ENCODE data around the gene LRRC7. TPM values are rescaled to one million over a fixed set of nuclear protein-coding genes. Genes with fewer than 3 reads are reported as not detected.
"Not testable (repeated sequence)": the region's sequence is repeated elsewhere in the genome, so short reads cannot be mapped to it uniquely, and the experiment has no call there.

Gene LRRC7
- total and polyA plus RNA-seq, 2 experiments from 2014 or later, result 0.99 to 1.8 TPM

GRCh38 chr1:69871412-69871811 is 303.7 kb downstream of the LRRC7 start:
- 68% methylated on average over 3 of the region's 3 CpGs for WGBS (ENCODE audit: low lambda C conversion rate, missing lambda C conversion rate)
- Histone ChIP-seq H3K36me3 (replicated peaks; ENCODE audit: insufficient read depth, low read depth) (no peaks in the 10 kb centered on the region), H3K4me3 (no peak overlapping the region), H3K79me2 (no peaks in the 10 kb centered on the region), H3K4me1 (ENCODE audit: insufficient read depth) (no peaks in the 10 kb centered on the region), H2AFZ (no peak overlapping the region), H3K4me2 (no peak overlapping the region), H3K9me3 (ENCODE audit: low read depth) (no peaks in the 10 kb centered on the region), H3K27ac (no peak overlapping the region), H4K20me1 (ENCODE audit: insufficient read depth, poor library complexity, severe bottlenecking) (no peaks in the 10 kb centered on the region), H3K9me2 (replicated peaks; ENCODE audit: insufficient read depth) (no peaks in the 10 kb centered on the region), H3K27me3 (no peaks in the 10 kb centered on the region)
- TF ChIP-seq CTCF (IDR thresholded peaks at IDR 0.05; ENCODE audit: poor library complexity), result no peak
- no peak for TF ChIP-seq EZH2 (IDR thresholded peaks at IDR 0.05; ENCODE audit: borderline replicate concordance)
- TF ChIP-seq EZH2phosphoT487 (IDR thresholded peaks at IDR 0.05; ENCODE audit: low read depth, severe bottlenecking, unreplicated experiment), result no peak
- no peak for DNase-seq (ENCODE audit: low spot score)

GRCh38 chr1:69878338-69878737 is 310.6 kb downstream of the LRRC7 start:
- H3K36me3 ChIP-seq (replicated peaks; ENCODE audit: insufficient read depth, low read depth), result no peaks in the 10 kb centered on the region
- no peak overlapping the region for H2AFZ ChIP-seq
- H3K27me3 ChIP-seq, result no peaks in the 10 kb centered on the region
- 56% methylated on average over 3 of the region's 3 CpGs for WGBS (ENCODE audit: low lambda C conversion rate, missing lambda C conversion rate)
- DNase-seq (ENCODE audit: low spot score), result no peak
- H3K9me3 ChIP-seq (ENCODE audit: low read depth), result no peaks in the 10 kb centered on the region
- no peaks in the 10 kb centered on the region for H3K79me2 ChIP-seq
- H3K4me1 ChIP-seq (ENCODE audit: insufficient read depth), result no peaks in the 10 kb centered on the region
- no peaks in the 10 kb centered on the region for H4K20me1 ChIP-seq (ENCODE audit: insufficient read depth, poor library complexity, severe bottlenecking)
- TF ChIP-seq EZH2phosphoT487 (IDR thresholded peaks at IDR 0.05; ENCODE audit: low read depth, severe bottlenecking, unreplicated experiment) (no peak), EZH2 (IDR thresholded peaks at IDR 0.05; ENCODE audit: borderline replicate concordance) (no peak)
- no peak overlapping the region for H3K4me2 ChIP-seq
- no peak overlapping the region for H3K4me3 ChIP-seq
- H3K9me2 ChIP-seq (replicated peaks; ENCODE audit: insufficient read depth), result no peaks in the 10 kb centered on the region
- no peak overlapping the region for H3K27ac ChIP-seq

GRCh38 chr1:69888016-69888415 is 320.3 kb downstream of the LRRC7 start:
- H3K4me2 ChIP-seq; DNase-seq (ENCODE audit: low spot score); H3K4me3 ChIP-seq; H3K9me2 ChIP-seq (replicated peaks; ENCODE audit: insufficient read depth); H4K20me1 ChIP-seq (ENCODE audit: insufficient read depth, poor library complexity, severe bottlenecking); H3K9me3 ChIP-seq (ENCODE audit: low read depth); H3K27me3 ChIP-seq; H2AFZ ChIP-seq; H3K36me3 ChIP-seq (replicated peaks; ENCODE audit: insufficient read depth, low read depth); H3K79me2 ChIP-seq; H3K27ac ChIP-seq; H3K4me1 ChIP-seq (ENCODE audit: insufficient read depth): not testable (repeated sequence)
- 93% methylated on average over 10 of the region's 14 CpGs for WGBS (ENCODE audit: low lambda C conversion rate, missing lambda C conversion rate)

- Histone ChIP-seq H3K79me2 (no peaks in the 10 kb centered on the region), H3K27me3 (no peaks in the 10 kb centered on the region), H3K4me2 (no peak overlapping the region), H4K20me1 (ENCODE audit: insufficient read depth, poor library complexity, severe bottlenecking) (no peaks in the 10 kb centered on the region), H2AFZ (no peak overlapping the region), H3K27ac (no peak overlapping the region), H3K36me3 (replicated peaks; ENCODE audit: insufficient read depth, low read depth) (no peaks in the 10 kb centered on the region), H3K4me3 (no peak overlapping the region), H3K4me1 (ENCODE audit: insufficient read depth) (no peaks in the 10 kb centered on the region), H3K9me2 (replicated peaks; ENCODE audit: insufficient read depth) (no peaks in the 10 kb centered on the region), H3K9me3 (ENCODE audit: low read depth) (no peaks in the 10 kb centered on the region)
- 85% methylated on average over 1 of the region's 1 CpG for WGBS (ENCODE audit: low lambda C conversion rate, missing lambda C conversion rate)
- no peak for DNase-seq (ENCODE audit: low spot score)
- TF ChIP-seq EZH2 (IDR thresholded peaks at IDR 0.05; ENCODE audit: borderline replicate concordance) (no peak), EZH2phosphoT487 (IDR thresholded peaks at IDR 0.05; ENCODE audit: low read depth, severe bottlenecking, unreplicated experiment) (no peak), CTCF (IDR thresholded peaks at IDR 0.05; ENCODE audit: poor library complexity) (no peak)
Measured at GRCh38 chr1:69888657-69889056, 320.9 kb downstream of the LRRC7 start.
